ENCODE measurements around the gene UHMK1. TPM values are rescaled to one million over a fixed set of nuclear protein-coding genes. Genes with fewer than 3 reads are reported as not detected.

Gene UHMK1
- total and polyA plus RNA-seq, 2 of the 4 experiments (the other 2 are of a cell fraction), result 15.6 to 57.9 TPM

DNA sequence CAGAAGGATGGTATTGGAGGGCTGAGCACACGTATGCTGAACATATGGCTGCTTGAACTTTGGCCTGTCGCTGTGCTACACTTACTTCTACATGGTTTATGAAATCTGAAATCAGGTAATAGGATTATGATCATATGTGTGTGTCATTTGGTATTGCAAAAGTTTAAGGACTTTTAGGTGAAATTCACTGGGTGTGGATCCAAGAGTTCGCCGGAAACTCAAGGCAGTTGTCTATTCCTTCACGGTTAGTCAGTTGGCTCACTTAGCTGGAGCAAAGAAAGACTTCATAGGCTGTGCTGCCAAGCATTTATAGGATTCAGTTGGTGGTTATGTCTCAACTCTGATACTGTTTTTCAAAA, 64.8 kb downstream of the UHMK1 start:
- Histone ChIP-seq H2BK120ac (ENCODE audit: low read depth, low read length) (peak overlapping the region; percentile 17; the same call in 1 of the 2 replicates), H2AK9ac (replicated peaks; ENCODE audit: low read depth, low read length, poor library complexity) (no peak overlapping the region), H2BK15ac (ENCODE audit: low read depth, low read length) (no peak overlapping the region; the same call in 2 of the 3 replicates), H3K4me3 (ENCODE audit: insufficient read depth, low read depth, low read length) (peak overlapping the region; percentile 94), H3K27ac (ENCODE audit: insufficient read depth, low read length) (peak overlapping the region; percentile 54), H4K20me1 (ENCODE audit: insufficient read depth, low read length) (peaks cover 31% of the 10 kb centered on the region), H4K5ac (ENCODE audit: low read depth, low read length) (0 out of 2 replicates have a peak overlapping the region, but pooled peaks have one; percentile 38), H2BK5ac (ENCODE audit: low read depth, low read length, poor library complexity, severe bottlenecking) (peak overlapping the region; percentile 95), H3K4me2 (ENCODE audit: low read depth, low read length) (peak overlapping the region; percentile 99), H3K9ac (ENCODE audit: low read depth, low read length) (peak overlapping the region; percentile 88), H4K91ac (ENCODE audit: insufficient read depth, low read depth, low read length) (peak overlapping the region; percentile 56; the same call in 1 of the 2 replicates), H3K79me1 (ENCODE audit: low read depth in 1 of 2, low read length in 2 of 2) (peaks cover 3 to 36% of the 10 kb centered on the region in 2 experiments; a peak in 3 of 4 replicates), H3K14ac (replicated peaks; ENCODE audit: low read depth, low read length) (peak overlapping the region; percentile 78), H3K36me3 (ENCODE audit: control insufficient read depth, insufficient read depth, low read length) (peaks cover 6% of the 10 kb centered on the region), H2AK5ac (ENCODE audit: low read depth, low read length) (peak overlapping the region; percentile 72), H3K27me3 (ENCODE audit: control insufficient read depth, insufficient read depth, low read length) (no peaks in the 10 kb centered on the region), H3K9me3 (ENCODE audit: control insufficient read depth, insufficient read depth, low read length) (no peaks in the 10 kb centered on the region), H3K18ac (ENCODE audit: low read depth, low read length) (peak overlapping the region; percentile 66; the same call in 1 of the 2 replicates), H3K23ac (ENCODE audit: low read depth, low read length) (peak overlapping the region; percentile 80), H3K4ac (ENCODE audit: low read depth, low read length) (peak overlapping the region; percentile 82), H3K4me1 (ENCODE audit: control insufficient read depth, insufficient read depth, low read length) (peaks cover 10% of the 10 kb centered on the region), H3K9me1 (ENCODE audit: insufficient read depth, low read length) (peaks cover 9% of the 10 kb centered on the region), H4K8ac (ENCODE audit: low read depth in 2 of 2, low read length in 2 of 2) (peak overlapping the region; percentile 5 to 31; a peak in 1 of 4 replicates), H2BK20ac (ENCODE audit: low read depth, low read length) (no peak overlapping the region), H2AFZ (replicated peaks; ENCODE audit: low read length, poor library complexity) (no peak overlapping the region), H3K56ac (ENCODE audit: extremely low read depth, insufficient read depth, low read length) (peak overlapping the region; percentile 47)
- POLR2A ChIA-PET (ENCODE audit: unreplicated experiment), result interaction anchor here (1.1 kb wide), 1 partner anchor 43 kb away, joined by 5 read pairs; no protein-coding TSS in a partner anchor
- no TSS peak for BruUV-seq (replicated peaks)
- WGBS, 2 experiments (ENCODE audit: extremely low coverage in 2 of 2, insufficient read length in 1 of 2), result 56% methylated on average over 3 of the region's 5 CpGs; no CpG with 5 or more reads in 1 of the 2 experiments
- peak; percentile 65 for DNase-seq
- dilution Hi-C loops (cut with HindIII; ENCODE audit: low sequenced_read_pairs, unreplicated experiment), result no loop called here
- TF ChIP-seq MAZ (IDR thresholded peaks at IDR 0.05; ENCODE audit: borderline replicate concordance, low read depth, low read length) (no peak), CHD1 (IDR thresholded peaks at IDR 0.05; ENCODE audit: low read depth, low read length) (0 out of 2 replicates have a peak, but pooled peaks have one; percentile 26), MXI1 (IDR thresholded peaks at IDR 0.05; ENCODE audit: borderline replicate concordance, low read depth, low read length) (no peak), RCOR1 (IDR thresholded peaks at IDR 0.05; ENCODE audit: insufficient replicate concordance, low read length) (no peak), FOS (IDR thresholded peaks at IDR 0.05; ENCODE audit: low read depth, low read length) (no peak)
- TF ChIP-seq, protein P1, sequence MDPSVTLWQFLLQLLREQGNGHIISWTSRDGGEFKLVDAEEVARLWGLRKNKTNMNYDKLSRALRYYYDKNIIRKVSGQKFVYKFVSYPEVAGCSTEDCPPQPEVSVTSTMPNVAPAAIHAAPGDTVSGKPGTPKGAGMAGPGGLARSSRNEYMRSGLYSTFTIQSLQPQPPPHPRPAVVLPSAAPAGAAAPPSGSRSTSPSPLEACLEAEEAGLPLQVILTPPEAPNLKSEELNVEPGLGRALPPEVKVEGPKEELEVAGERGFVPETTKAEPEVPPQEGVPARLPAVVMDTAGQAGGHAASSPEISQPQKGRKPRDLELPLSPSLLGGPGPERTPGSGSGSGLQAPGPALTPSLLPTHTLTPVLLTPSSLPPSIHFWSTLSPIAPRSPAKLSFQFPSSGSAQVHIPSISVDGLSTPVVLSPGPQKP (IDR thresholded peaks at IDR 0.05; ENCODE audit: borderline replicate concordance, low read depth, low read length), result no peak
- intact Hi-C loops (cut with micrococcal nuclease), result loop anchor here (5.0 kb wide), 2 partner anchors 35 to 505 kb away; no protein-coding TSS in a partner anchor
- in situ Hi-C loops (cut with MboI; ENCODE audit: low sequenced_read_pairs), result no loop called here
- ATAC-seq (ENCODE audit: low read depth), result no peak
- CTCF ChIA-PET, result no interaction called here

Data from IMR-90 (cell line).